Prostate gland (tissue), 2 donors: ENCODE data around the gene EIPR1. TPM values are rescaled to one million over a fixed set of nuclear protein-coding genes. Genes with fewer than 3 reads are reported as not detected.

Experiments used
- DNase-seq: peaks from one replicate; pipeline ENCODE4 v3.0.0-alpha.2; 2019; ENCODE audit warnings: low spot score
- H3K27ac ChIP-seq, 2 donors: fragments of 200-600 bp; sonication (generic); 2 replicates each; pipeline ENCODE4 v1.5.1; 2017 to 2019
- H3K27me3 ChIP-seq: fragments of 200-600 bp; sonication (generic); replicated peaks from 2 replicates; pipeline ENCODE4 v1.5.1; 2019; ENCODE audit not compliant: insufficient read depth
- H3K36me3 ChIP-seq, 2 donors: fragments of 200-600 bp; sonication (generic); 1 replicate in 1 of 2; 2 replicates in 1 of 2; pipeline versions ENCODE4 v1.5.1 to v1.8.1; 2017 to 2019
- H3K4me1 ChIP-seq: fragments of 200-600 bp; sonication (generic); replicated peaks from 2 replicates; pipeline ENCODE4 v1.5.1; 2019
- H3K4me3 ChIP-seq, 2 donors: fragments of 200-600 bp; sonication (generic); 2 replicates each; pipeline ENCODE4 v1.5.1; 2017 to 2019
- H3K9me3 ChIP-seq: fragments of 200-600 bp; sonication (generic); 2 replicates; pipeline ENCODE4 v1.5.1; 2017
- POLR2A ChIP-seq: fragments of 450-650 bp; IDR thresholded peaks from one replicate; pipeline ENCODE4 v1.6.1; 2016; ENCODE audit warnings: antibody characterized with exemption, mild to moderate bottlenecking
- POLR2AphosphoS5 ChIP-seq: sonication (generic); formaldehyde crosslinking; IDR thresholded peaks from one replicate; pipeline ENCODE4 v1.6.1; 2017; ENCODE audit warnings: antibody characterized with exemption
- WGBS: methylation state at CpG from one replicate; pipeline ENCODE4 v1.1.5; 2018; 5-methylcytosine and 5-hydroxymethylcytosine counted together
- intact Hi-C: fragments of 100-400 bp; cut with DNase I; formaldehyde crosslinking; loops from one replicate; pipeline ENCODE4 v1.14.2; 2022
- total RNA-seq, 2 donors: library from RNA; depleted of rRNA; stranded (reverse); fragments of >200 nt; gene quantifications; one replicate each; pipeline ENCODE4 v1.1.0, GENCODE V29; 2016
- TF ChIP-seq, protein P1 (sequence below), 4 experiments: fragments of 200-600 bp in 2 of 4; fragments of 450-650 bp in 2 of 4; sonication (generic) in 2 of 4; IDR thresholded peaks; 1 replicate in 3 of 4; 2 replicates in 1 of 4; pipeline ENCODE4 v1.5.1; 2016 to 2019; ENCODE audit warnings: antibody characterized with exemption in 4 of 4, mild to moderate bottlenecking in 2 of 4, moderate library complexity in 2 of 4

Gene EIPR1
- total RNA-seq, 2 donors from 2014 or later: 30.0 to 52.3 TPM

- Histone ChIP-seq H3K27me3 (no peaks in the 10 kb centered on the region), H3K4me1 (no peaks in the 10 kb centered on the region), H3K4me3 (no peak overlapping the region), H3K27ac (no peak overlapping the region), H3K36me3 (no peaks in the 10 kb centered on the region), H3K9me3 (no peaks in the 10 kb centered on the region)
- TF ChIP-seq, protein P1, sequence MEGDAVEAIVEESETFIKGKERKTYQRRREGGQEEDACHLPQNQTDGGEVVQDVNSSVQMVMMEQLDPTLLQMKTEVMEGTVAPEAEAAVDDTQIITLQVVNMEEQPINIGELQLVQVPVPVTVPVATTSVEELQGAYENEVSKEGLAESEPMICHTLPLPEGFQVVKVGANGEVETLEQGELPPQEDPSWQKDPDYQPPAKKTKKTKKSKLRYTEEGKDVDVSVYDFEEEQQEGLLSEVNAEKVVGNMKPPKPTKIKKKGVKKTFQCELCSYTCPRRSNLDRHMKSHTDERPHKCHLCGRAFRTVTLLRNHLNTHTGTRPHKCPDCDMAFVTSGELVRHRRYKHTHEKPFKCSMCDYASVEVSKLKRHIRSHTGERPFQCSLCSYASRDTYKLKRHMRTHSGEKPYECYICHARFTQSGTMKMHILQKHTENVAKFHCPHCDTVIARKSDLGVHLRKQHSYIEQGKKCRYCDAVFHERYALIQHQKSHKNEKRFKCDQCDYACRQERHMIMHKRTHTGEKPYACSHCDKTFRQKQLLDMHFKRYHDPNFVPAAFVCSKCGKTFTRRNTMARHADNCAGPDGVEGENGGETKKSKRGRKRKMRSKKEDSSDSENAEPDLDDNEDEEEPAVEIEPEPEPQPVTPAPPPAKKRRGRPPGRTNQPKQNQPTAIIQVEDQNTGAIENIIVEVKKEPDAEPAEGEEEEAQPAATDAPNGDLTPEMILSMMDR (IDR thresholded peaks at IDR 0.05): no peak
- TF ChIP-seq POLR2AphosphoS5 (no peak), POLR2A (no peak)
- DNase-seq: no peak
- 88% methylated on average over 3 of the region's 3 CpGs for WGBS
- intact Hi-C loops: no loop called here
Measured at GRCh38 chr2:3354986-3355385, 22.6 kb downstream of the EIPR1 start.

- TF ChIP-seq POLR2A (no peak), POLR2AphosphoS5 (peak; percentile 32)
- intact Hi-C loops: no loop called here
- no peaks in the 10 kb centered on the region for H3K4me1 ChIP-seq
- H3K4me3 ChIP-seq: peak overlapping the region; percentile 8 to 15
- peak overlapping the region; percentile 53 to 57 for H3K27ac ChIP-seq
- H3K9me3 ChIP-seq: no peaks in the 10 kb centered on the region
- 31% methylated on average over 12 of the region's 13 CpGs for WGBS
- no peaks in the 10 kb centered on the region for H3K36me3 ChIP-seq
- no peaks in the 10 kb centered on the region for H3K27me3 ChIP-seq
- peak; percentile 56 for DNase-seq
Measured at GRCh38 chr2:3349211-3349693, 28.4 kb downstream of the EIPR1 start.

DNA sequence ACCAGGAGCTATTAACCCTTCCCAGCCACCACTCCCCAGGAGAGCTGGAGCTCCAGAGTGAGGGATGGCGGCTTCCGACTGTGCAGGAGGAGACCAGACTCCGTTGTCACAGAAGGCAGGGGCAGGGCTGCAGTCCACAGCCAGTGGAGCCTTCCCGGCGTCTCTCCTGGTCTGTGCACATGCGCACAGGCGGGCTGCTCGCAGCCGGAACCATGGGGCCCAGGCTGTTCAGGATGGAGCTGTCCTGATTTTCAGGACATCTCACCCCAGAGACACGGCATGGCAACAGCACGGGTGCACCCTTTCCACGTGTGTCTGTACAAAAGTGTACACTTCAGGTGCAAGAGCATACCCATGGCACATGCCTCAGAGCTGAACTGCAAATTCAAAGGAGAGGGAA lies 28.9 kb downstream of the EIPR1 start:
- no peaks in the 10 kb centered on the region for H3K9me3 ChIP-seq
- no peaks in the 10 kb centered on the region for H3K36me3 ChIP-seq
- peak overlapping the region; percentile 8 to 15 for H3K4me3 ChIP-seq
- no peaks in the 10 kb centered on the region for H3K4me1 ChIP-seq
- TF ChIP-seq POLR2A: no peak
- no peak for TF ChIP-seq POLR2AphosphoS5
- TF ChIP-seq, protein P1 (IDR thresholded peaks at IDR 0.05): no peak
- intact Hi-C loops: no loop called here
- DNase-seq: peak; percentile 36
- H3K27ac ChIP-seq: peak overlapping the region; percentile 53 to 57
- no peaks in the 10 kb centered on the region for H3K27me3 ChIP-seq
- WGBS: 54% methylated on average over 12 of the region's 12 CpGs

- DNase-seq: no peak
- TF ChIP-seq POLR2AphosphoS5 (no peak), POLR2A (no peak)
- TF ChIP-seq, protein P1 (IDR thresholded peaks at IDR 0.05): no peak
- Histone ChIP-seq H3K9me3 (no peaks in the 10 kb centered on the region), H3K27me3 (no peaks in the 10 kb centered on the region), H3K36me3 (no peaks in the 10 kb centered on the region), H3K4me1 (no peaks in the 10 kb centered on the region), H3K27ac (no peak overlapping the region), H3K4me3 (no peak overlapping the region)
- 90% methylated on average over 7 of the region's 7 CpGs for WGBS
- intact Hi-C loops: no loop called here
Measured at GRCh38 chr2:3345621-3346020, 32.0 kb downstream of the EIPR1 start.

DNA sequence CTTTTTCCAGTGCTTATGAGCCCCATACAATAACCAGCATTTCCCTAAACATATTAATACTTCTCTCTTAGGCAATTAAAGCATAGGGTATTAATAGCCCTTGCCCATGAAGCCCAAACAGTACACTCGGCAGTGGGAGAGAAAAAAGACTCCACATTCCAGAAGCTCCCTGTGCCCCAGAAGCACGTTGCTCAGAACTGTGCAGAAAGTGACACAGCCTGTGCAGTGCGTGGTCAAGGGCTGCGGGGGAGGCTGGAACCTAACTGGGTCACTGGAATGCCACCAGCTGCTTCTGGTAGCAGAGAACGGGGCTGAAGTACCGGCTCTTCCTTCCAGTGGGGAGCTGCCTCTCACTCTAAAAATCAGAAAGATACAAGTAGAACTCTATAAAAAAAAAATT lies 32.7 kb downstream of the EIPR1 start:
- DNase-seq: no peak
- Histone ChIP-seq H3K36me3 (no peaks in the 10 kb centered on the region), H3K27ac (no peak overlapping the region), H3K9me3 (no peaks in the 10 kb centered on the region), H3K27me3 (no peaks in the 10 kb centered on the region), H3K4me1 (no peaks in the 10 kb centered on the region), H3K4me3 (no peak overlapping the region)
- intact Hi-C loops: no loop called here
- TF ChIP-seq, protein P1 (IDR thresholded peaks at IDR 0.05): no peak
- TF ChIP-seq POLR2AphosphoS5: no peak
- WGBS: 92% methylated on average over 6 of the region's 6 CpGs
